Measurements from ENCODE around the gene CIT.

DNA sequence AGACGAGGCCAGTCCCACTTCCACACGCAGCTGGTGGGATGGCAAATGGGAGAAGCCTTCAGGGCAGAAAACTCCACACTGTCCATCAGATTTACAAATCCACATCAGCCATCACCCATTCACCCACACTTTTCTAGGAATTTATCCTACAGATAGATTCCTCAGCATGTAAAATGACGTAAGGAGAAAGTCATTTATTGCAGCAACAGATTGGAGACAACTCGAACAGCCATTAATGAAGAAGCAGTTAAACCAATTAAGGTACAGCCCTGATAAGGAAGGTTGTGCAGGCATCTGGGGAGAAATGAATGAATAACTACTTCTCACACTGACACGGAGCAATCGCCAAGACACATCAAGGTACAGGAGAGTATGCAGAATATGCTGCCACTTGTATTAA is 183.0 kb downstream of the CIT start:
- TF ChIP-seq, protein P1, sequence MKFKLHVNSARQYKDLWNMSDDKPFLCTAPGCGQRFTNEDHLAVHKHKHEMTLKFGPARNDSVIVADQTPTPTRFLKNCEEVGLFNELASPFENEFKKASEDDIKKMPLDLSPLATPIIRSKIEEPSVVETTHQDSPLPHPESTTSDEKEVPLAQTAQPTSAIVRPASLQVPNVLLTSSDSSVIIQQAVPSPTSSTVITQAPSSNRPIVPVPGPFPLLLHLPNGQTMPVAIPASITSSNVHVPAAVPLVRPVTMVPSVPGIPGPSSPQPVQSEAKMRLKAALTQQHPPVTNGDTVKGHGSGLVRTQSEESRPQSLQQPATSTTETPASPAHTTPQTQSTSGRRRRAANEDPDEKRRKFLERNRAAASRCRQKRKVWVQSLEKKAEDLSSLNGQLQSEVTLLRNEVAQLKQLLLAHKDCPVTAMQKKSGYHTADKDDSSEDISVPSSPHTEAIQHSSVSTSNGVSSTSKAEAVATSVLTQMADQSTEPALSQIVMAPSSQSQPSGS (IDR thresholded peaks at IDR 0.05; ENCODE audit: low read length): no peak
- no peak for TF ChIP-seq CTCF (IDR thresholded peaks at IDR 0.05 in 2 of 3, conservative IDR thresholded peaks at IDR 0.05 in 1 of 3; ENCODE audit: control insufficient read depth in 2 of 3, extremely low read depth in 1 of 3, insufficient read depth in 1 of 3, low read depth in 3 of 3, low read length in 3 of 3)
- TF ChIP-seq REST (IDR thresholded peaks at IDR 0.05; ENCODE audit: low read depth, low read length): no peak
- TF ChIP-seq ZNF384 (IDR thresholded peaks at IDR 0.05; ENCODE audit: borderline replicate concordance, low read depth, low read length): no peak
